Measurements from ENCODE around the gene PIGR.

DNA sequence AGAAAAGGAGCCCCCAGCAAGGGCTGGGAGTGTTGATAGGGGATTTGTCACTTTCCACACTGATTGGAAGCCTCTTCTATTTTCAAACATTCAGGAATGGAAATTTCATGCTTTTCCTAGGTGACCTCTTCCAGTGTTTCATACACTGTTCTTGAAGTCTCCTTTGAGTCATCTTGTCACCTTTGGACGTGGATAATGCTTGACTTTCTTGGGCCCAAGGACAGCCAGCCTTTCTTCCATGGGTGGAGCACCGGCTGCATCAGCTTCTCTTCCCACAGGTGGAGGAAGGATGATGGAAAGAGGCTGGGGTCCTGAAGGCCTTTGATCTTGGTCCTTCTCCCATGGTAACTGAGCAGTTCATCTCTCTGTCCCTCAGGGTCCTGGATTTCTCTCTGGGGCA, 11.9 kb upstream of the PIGR start:
- TF ChIP-seq, protein P1, sequence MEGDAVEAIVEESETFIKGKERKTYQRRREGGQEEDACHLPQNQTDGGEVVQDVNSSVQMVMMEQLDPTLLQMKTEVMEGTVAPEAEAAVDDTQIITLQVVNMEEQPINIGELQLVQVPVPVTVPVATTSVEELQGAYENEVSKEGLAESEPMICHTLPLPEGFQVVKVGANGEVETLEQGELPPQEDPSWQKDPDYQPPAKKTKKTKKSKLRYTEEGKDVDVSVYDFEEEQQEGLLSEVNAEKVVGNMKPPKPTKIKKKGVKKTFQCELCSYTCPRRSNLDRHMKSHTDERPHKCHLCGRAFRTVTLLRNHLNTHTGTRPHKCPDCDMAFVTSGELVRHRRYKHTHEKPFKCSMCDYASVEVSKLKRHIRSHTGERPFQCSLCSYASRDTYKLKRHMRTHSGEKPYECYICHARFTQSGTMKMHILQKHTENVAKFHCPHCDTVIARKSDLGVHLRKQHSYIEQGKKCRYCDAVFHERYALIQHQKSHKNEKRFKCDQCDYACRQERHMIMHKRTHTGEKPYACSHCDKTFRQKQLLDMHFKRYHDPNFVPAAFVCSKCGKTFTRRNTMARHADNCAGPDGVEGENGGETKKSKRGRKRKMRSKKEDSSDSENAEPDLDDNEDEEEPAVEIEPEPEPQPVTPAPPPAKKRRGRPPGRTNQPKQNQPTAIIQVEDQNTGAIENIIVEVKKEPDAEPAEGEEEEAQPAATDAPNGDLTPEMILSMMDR (IDR thresholded peaks at IDR 0.05; ENCODE audit: control extremely low read depth in 1 of 3, insufficient read depth in 1 of 3, low read depth in 1 of 3, low read length in 3 of 3), result no peak
- TF ChIP-seq CHD1 (IDR thresholded peaks at IDR 0.05; ENCODE audit: low read depth, low read length), result no peak
